H1 (cell line): Measurements from ENCODE around the gene GPR143. TPM values are rescaled to one million over a fixed set of nuclear protein-coding genes. Genes with fewer than 3 reads are reported as not detected.

Experiments used
- CEBPB ChIP-seq: IDR thresholded peaks from 2 replicates; pipeline ENCODE4 v1.6.1; 2012; ENCODE audit warnings: low read depth, low read length
- NANOG ChIP-seq: IDR thresholded peaks from 2 replicates; pipeline ENCODE4 v1.6.1; 2011; ENCODE audit warnings: low read length, low read depth, mild to moderate bottlenecking, inconsistent platforms; ENCODE audit not compliant: insufficient read depth, poor library complexity, severe bottlenecking
- POLR2A ChIP-seq, 2 experiments: IDR thresholded peaks; 1 replicate in 1 of 2; 2 replicates in 1 of 2; pipeline ENCODE4 v1.6.1; 2011; ENCODE audit warnings: low read depth in 2 of 2, low read length in 2 of 2, mild to moderate bottlenecking in 2 of 2; ENCODE audit errors: control extremely low read depth in 1 of 2
- RFX5 ChIP-seq: IDR thresholded peaks from 2 replicates; pipeline ENCODE4 v1.6.1; 2011; ENCODE audit warnings: low read depth, low read length, improper control_type of control experiment, borderline replicate concordance
- SIN3A ChIP-seq, 2 experiments: IDR thresholded peaks in 1 of 2; conservative IDR thresholded peaks in 1 of 2; 2 replicates each; pipeline ENCODE4 v1.6.1; 2011 to 2012; ENCODE audit warnings: low read length in 2 of 2, improper control_type of control experiment in 1 of 2, low read depth in 1 of 2, mild to moderate bottlenecking in 1 of 2
- USF2 ChIP-seq: IDR thresholded peaks from 2 replicates; pipeline ENCODE4 v1.6.1; 2011; ENCODE audit warnings: low read length, improper control_type of control experiment
- polyA plus RNA-seq, 7 experiments: library from polyadenylated mRNA; depleted of rRNA in 3 of 7; stranded (reverse) in 5 of 7; unstranded in 2 of 7; fragments of >200 nt in 5 of 7; fragments of 200-250 nt in 2 of 7; gene quantifications; 1 replicate in 5 of 7; 2 replicates in 1 of 7; 4 replicates in 1 of 7; pipeline versions ENCODE4 v1.2.1 to v1.2.3, GENCODE V29; 2011 to 2013; ENCODE audit warnings: missing spikeins in 2 of 7, mixed read lengths in 2 of 7
- total RNA-seq: library from RNA; stranded (reverse); fragmentation: NEBNext Ultra II Directional; extraction: Animal tissue kit (Norgen Biotek cat#: 25700); gene quantifications from 2 replicates; pipeline ENCODE4 v1.2.1, GENCODE V29; 2021

Gene GPR143
- total and polyA plus RNA-seq, 2 of the 8 experiments (the other 6 are each of a cell fraction or from before 2014, with no cell fraction given) = 18.5 to 30.7 TPM

GRCh38 chrX:9737363-9737762 is 28.3 kb downstream of the GPR143 start (continued):
- TF ChIP-seq NANOG = no peak
- TF ChIP-seq RFX5 = no peak
- no peak for TF ChIP-seq CEBPB
- no peak for TF ChIP-seq USF2
- TF ChIP-seq SIN3A (conservative IDR thresholded peaks at IDR 0.05 in 1 of 2, IDR thresholded peaks at IDR 0.05 in 1 of 2; ENCODE audit: low read depth in 1 of 2, low read length in 2 of 2) = no peak
- TF ChIP-seq POLR2A (IDR thresholded peaks at IDR 0.05; ENCODE audit: control extremely low read depth in 1 of 2, low read depth in 2 of 2, low read length in 2 of 2) = no peak
